ENCODE measurements around the gene ZDHHC3.

Gene ZDHHC3

GRCh38 chr3:44976002-44976815 is at the start of gene ZDHHC3, which contains the start of gene EXOSC7:
ZDHHC3 (minus strand) TSS chr3:44976174; CDS start chr3:44959436, 16,738 bp downstream.
EXOSC7 (plus strand) TSS chr3:44976244; CDS start chr3:44976278, 34 bp downstream.
- TF ChIP-seq CTCF (conservative IDR thresholded peaks at IDR 0.05) = no peak
- peak within 1 kb of the TSS; percentile 88 for H3K27ac ChIP-seq

GRCh38 chr3:45024542-45025255 is 48.7 kb upstream of the ZDHHC3 start:
- no peak overlapping the region; the same call in 1 of the 2 replicates for H3K27ac ChIP-seq
- no peak for TF ChIP-seq CTCF (conservative IDR thresholded peaks at IDR 0.05)

- no peak overlapping the region for H3K27ac ChIP-seq
- TF ChIP-seq CTCF (conservative IDR thresholded peaks at IDR 0.05) = no peak
Measured at GRCh38 chr3:45023675-45024074, 47.7 kb upstream of the ZDHHC3 start.

GRCh38 chr3:45021524-45022297 is 45.7 kb upstream of the ZDHHC3 start:
- no peak overlapping the region for H3K27ac ChIP-seq
- TF ChIP-seq CTCF (conservative IDR thresholded peaks at IDR 0.05) = no peak

- no peak for TF ChIP-seq CTCF (conservative IDR thresholded peaks at IDR 0.05)
- H3K27ac ChIP-seq = no peak overlapping the region
Measured at GRCh38 chr3:45020534-45020933, 44.6 kb upstream of the ZDHHC3 start.

- TF ChIP-seq CTCF (conservative IDR thresholded peaks at IDR 0.05) = no peak
- no peak overlapping the region for H3K27ac ChIP-seq
Measured at GRCh38 chr3:45017821-45018220, 41.8 kb upstream of the ZDHHC3 start.

GRCh38 chr3:45016916-45017315 is 40.9 kb upstream of the ZDHHC3 start:
- no peak overlapping the region for H3K27ac ChIP-seq

More at GRCh38 chr3:45016916-45017315, 40.9 kb upstream of the ZDHHC3 start:
- TF ChIP-seq CTCF (conservative IDR thresholded peaks at IDR 0.05) = no peak
